HK-2 (cell line): ENCODE results near the gene LLGL2.
"Not testable (repeated sequence)": the region's sequence is repeated elsewhere in the genome, so short reads cannot be mapped to it uniquely, and the experiment has no call there.

Experiments
- DNase-seq: peaks from one replicate; pipeline ENCODE4 v3.0.0-alpha.2; 2018; ENCODE audit not compliant: unreplicated experiment

LLGL2 gene

DNA sequence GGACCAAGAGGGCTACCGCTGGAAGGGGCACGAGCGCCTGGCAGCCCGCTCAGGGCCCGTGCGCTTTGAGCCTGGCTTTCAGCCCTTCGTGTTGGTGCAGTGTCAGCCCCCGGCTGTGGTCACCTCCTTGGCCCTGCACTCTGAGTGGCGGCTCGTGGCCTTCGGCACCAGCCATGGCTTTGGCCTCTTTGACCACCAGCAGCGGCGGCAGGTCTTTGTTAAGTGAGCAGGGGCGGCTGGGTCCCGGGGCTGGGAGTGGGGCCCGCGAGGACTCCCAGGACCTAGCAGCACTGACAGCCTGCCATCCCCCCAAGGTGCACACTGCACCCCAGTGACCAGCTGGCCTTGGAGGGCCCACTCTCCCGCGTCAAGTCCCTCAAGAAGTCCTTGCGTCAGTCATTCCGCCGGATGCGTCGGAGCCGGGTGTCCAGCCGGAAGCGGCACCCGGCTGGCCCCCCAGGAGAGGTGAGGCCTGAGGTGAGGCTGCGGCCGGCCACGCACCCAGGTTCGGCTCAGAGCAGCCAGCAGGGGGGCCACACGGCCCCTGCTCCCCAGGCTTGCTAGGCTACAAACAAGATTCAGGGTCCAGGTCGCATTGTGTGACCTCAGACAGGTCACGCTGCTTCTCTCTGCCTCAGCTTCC, 44.7 kb downstream of the LLGL2 start:
- no peak for DNase-seq

DNA sequence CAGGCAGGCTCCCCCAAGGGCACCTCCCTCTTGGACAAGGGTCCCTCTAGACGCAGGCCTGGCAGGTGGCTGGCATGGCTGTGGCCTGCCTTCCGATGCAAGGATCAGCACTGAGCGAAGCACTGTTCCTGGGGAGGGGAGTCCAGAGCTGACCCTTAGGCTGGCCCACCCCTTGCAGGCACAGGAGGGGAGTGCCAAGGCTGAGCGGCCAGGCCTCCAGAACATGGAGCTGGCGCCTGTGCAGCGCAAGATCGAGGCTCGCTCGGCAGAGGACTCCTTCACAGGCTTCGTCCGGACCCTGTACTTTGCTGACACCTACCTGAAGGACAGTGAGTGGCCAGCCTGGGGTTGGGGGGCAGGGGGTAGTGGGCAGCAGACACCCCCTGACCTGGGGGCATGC, 45.3 kb downstream of the LLGL2 start:
- DNase-seq, result no peak

DNA sequence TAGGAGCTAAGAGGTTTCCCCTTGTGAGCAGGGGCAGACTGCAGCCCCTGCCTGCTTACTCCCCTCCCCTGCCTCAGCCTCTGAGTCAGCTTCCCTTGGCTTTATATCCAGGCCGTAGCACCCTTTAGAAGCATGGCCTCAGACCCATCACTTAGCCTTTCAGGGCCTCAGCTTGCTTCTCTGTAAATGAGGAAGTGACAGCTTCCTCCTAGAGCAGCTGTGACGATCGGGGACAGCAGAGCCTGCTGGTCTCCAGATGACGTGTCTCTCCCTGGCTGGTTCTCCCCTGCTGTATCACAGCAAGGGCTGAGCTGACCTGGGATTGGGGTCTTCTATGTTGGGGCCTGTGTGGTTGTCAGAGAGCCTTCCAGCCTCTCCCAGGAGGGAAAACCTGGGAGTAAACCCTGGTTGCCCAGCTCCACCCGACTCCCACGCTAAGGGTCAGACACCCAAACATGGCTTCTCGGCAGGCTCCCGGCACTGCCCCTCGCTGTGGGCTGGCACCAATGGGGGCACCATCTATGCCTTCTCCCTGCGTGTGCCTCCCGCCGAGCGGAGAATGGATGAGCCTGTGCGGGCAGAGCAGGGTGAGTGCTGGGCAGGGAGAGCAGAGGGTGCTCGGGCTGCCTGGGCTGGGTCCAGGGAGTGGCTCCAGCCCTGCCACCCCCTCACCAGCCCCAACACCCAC, 45.8 kb downstream of the LLGL2 start:
- no peak for DNase-seq

DNA sequence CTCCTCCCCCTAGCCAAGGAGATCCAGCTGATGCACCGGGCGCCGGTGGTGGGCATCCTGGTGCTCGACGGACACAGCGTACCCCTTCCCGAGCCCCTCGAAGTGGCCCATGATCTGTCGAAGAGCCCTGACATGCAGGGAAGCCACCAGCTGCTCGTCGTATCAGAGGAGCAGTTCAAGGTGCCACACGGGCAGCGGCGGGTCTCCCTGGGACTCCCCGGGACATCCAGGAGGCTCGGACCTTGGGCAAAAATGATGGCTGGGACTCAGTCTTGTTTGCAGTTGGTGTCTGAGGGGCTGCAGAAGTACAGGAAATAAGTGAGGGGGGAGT, 46.4 kb downstream of the LLGL2 start:
- DNase-seq, result no peak

DNA sequence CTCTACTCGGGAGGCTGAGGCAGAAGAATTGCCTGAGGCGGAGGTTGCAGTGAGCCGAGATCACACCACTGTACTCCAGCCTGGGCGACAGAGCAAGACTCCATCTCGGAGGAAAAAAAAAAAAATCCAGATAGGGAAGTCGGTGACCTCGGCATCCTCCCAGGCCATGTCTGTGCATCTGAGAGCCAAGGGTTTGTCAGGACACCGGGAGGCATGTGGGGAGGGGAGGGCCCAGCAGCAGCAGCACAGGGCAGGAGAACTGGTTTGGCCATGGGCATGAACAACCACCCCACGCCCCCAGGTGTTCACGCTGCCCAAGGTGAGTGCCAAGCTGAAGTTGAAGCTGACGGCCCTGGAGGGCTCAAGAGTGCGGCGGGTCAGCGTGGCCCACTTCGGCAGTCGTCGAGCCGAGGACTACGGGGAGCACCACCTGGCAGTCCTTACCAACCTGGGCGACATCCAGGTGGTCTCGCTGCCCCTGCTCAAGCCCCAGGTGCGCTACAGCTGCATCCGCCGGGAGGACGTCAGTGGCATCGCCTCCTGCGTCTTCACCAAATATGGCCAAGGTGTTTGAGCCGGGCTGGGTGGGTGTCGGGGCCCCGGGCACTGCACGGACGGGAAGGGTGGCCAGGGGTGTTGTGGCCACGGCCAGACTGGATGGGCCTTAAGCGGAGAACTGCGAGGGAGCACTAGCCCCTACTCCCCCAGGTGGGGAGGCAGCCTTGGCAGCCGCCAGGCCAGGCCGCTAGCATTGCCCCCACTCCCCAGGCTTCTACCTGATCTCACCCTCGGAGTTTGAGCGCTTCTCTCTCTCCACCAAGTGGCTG, 47.4 kb downstream of the LLGL2 start:
- DNase-seq, result no peak

DNA sequence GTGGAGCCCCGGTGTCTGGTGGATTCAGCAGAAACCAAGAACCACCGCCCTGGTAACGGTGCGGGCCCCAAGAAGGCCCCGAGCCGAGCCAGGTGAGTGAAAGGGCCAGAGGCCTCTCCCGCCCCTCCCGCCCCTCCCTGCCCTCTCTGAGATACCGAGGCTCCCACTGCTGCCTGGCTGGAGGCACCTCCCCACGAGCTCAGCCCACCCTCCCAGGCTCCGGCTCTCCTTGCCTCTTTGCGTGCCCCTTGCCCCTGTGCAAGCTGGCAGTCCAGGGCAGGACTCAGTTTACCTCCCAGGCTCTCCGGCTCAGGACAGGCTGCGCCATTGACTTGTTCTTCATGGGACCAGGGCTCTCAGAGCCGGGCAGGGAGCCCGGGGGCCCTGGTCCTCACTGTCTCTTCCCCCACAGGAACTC, 48.1 kb downstream of the LLGL2 start:
- no peak for DNase-seq

DNA sequence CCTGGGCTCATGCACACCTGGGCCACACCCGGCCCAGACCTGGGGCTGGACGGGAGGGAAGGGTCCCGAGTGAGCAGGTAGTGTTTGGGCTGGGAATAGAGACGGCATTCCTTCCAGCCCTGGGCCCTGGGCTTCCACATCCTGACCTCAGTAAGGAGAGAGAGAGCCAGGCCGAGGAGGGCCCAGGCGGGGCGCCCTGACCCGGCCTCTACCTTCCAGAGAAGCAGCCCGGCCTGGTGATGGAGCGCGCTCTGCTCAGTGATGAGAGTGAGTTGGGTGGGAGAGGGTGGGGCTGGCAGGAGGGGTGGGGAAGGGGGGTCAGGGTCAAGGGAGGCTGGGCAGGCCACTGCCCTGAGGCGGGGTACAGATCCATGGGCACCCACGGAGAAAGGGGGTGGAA, 48.5 kb downstream of the LLGL2 start:
- no peak for DNase-seq

DNA sequence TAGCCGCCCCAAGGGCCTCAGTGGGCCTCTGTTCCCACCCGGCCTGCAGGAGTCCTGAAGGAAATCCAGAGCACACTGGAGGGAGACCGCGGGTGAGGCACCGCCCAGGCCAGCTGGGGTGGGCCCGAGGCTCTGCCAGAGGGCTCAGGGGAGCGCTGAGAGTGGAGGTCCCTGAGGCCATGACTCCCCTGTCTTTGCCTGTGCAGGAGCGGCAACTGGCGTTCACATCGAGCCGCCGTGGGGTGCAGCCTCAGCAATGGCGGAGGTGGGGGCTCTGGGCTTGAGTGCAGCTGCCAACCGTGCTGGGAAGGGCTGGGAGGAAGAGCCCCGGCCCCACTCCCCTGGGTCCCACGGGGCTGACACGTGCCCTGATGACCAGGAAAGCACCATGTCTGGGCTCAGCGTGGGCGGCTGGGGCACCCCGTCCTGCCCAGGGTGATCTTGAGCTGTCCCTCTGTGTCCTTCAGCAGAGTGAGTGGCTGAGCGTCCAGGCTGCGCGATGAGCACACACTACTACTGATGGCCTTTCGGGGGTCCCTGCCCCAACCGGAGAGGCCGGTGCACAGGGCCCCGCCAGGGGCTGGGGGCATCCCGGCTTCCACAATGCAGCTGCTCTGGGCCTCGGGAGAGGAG, 49.0 kb downstream of the LLGL2 start:
- no peak for DNase-seq

DNA sequence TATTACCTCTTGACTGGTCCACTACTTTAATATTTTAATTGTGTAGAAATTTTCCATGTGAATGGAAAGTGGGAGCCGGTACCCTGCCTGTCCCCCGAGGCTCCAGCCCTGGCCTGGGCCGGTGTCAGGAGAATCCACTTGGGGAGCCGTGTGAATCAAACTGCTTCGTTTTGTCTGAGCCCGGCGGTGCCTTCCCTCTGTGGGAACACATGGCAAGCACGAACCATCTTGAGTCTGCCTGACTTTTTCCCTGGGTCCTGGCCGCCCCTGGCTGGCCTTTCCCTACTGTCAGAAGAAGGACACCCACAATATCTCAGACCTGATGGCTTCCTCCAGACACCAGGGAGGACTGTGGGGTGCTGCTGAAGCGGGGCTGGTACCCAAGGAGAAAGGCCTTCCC, 49.7 kb downstream of the LLGL2 start:
- no peak for DNase-seq

DNA sequence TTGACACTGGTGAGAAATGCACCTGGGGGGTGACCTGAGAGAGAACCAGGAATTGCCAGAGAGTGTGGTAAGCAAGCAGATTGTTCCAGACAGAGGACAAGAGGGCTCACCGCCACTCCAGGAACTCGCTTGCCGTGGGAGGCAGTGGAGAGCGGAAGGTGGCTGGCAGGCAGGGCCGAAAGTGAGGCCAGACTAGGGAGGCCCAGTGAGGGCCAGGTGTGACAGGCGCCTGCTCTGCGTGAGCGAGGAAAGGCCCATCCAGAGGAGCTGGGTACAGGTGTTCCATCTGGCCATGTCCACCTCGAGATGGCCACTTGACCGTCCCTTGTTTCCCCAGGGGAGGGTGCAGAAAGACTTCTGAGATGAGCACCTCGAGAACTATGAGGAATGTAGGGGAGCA, 50.2 kb downstream of the LLGL2 start:
- DNase-seq, result no peak

DNA sequence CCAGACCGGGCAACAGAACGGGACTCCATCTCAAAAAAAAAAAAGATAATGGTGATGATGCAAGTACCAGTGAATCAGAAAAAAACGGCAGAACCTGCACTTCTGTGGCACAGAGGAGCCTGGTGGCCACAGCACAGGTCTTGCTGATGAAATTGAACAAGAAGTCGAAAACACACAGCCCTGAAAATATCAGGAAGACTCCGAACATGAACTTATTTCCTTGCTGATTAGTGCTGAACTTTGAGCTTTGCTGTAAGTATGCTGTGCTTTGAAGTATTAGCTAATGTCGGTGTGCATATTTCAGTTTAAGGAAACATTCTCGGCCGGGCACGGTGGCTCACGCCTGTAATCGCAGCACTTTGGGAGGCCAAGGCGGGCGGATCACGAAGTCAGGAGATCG, 51.2 kb downstream of the LLGL2 start:
- no peak for DNase-seq

DNA sequence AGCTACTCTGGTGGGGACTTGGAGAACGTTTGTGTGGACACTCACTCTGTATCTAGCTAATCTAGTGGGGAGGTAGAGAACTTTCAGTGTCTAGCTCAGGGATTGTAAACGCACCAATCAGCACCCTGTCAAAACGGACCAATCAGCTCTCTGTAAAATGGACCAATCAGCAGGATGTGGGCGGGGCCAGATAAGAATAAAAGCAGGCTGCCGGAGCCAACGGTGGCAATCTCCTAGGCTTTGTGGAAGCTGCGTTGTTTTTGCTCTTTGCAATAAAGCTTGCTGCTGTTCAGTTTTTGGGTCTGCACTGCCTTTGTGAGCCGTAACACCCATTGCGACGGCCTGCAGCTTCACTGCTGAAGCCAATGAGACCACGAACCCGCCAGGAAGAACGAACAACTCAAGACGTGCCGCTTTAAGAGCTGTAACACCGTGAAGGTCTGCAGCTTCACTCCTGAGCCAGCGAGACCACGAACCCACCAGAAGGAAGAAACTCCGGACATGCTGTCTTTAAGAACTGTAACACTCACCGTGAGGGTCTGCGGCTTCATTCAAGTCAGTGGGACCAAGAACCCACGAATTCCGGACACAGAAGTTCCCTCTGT, 55.7 kb downstream of the LLGL2 start:
- DNase-seq, result not testable (repeated sequence)

DNA sequence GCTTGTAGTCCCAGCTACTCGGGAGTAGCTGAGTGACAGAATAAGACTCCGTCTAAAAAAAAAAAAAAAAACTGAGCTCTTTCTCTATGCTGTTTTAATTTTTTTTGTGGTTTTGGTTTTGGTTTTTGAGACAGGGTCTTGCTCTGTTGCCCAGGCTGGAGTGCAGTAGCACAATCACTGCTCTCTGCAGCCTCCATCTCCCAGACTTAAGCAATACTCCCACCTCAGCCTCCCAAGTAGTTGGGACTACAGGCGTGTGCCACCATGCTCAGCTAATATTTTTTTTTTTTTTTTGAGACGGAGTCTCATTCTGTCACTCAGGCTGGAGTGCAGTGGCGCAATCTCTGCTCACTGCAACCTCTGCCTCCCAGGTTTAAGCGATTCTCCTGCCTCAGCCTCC, 57.7 kb downstream of the LLGL2 start:
- not testable (repeated sequence) for DNase-seq

DNA sequence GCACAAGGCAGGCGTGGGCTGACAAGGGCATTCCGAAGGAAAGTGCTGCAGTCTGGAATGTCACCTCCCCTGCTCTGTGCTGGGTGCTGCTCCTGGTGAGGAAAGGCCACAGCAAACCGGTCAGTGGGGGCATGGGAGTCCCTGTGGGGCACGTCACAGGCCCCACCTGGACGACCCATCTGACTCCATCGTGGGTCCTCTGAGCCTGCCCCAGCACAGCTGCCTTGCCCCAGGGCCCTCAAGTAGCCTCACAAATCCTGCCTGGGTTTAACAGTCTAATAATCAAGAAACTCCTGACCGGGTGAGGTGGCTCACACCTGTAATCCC, 59.3 kb downstream of the LLGL2 start:
- DNase-seq, result no peak

DNA sequence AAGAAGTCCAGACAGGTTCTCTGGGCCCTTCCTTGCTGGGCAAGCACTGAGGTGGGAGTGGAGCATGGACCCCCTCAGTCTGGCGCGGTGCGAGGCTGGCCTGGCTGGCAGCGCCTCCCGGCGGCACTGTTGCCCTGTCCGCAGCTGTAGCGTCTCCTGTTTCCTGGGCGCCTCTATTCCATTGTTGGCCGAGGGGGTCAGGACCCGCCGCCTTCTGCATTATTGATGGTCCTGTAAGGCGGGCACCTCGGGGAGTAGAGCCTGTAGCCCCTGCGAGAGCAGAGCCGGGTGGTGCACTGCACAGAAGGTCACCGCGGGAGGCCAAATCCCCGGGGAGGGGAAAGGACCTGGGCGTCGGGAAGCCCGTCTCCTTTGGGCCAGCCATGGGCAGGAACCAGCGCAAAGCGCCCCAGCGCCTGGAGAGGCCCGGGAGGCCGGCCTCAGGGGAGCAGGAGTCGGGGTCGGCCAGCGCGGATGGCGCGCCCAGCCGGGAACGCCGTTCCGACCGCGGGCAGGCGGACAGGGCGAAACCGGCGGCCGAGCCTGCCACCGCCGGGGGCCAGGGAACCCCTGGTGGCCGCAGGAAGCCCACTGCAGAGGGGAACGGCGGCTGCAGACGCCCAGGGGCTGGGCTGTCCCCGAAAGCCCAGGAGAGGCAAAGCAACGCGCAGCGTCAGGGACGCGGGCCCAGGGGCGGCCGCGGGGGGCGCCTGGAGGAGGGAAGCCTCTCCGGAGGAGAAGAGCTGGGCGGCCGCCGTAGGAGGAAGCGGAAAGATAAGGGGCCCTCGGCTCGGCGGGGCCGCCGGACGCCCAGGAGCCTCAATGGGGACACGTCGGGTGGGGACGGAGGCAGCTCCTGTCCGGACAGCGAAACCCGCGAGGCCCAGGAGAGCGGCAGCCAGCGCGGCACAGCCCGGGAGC, 62.4 kb downstream of the LLGL2 start, which contains the start of gene MYO15B:
TSS of gene MYO15B (plus strand) at position 126 of the 921 bp plus-strand sequence. CDS start at position 384, 258 bp downstream.
- DNase-seq, result no peak

DNA sequence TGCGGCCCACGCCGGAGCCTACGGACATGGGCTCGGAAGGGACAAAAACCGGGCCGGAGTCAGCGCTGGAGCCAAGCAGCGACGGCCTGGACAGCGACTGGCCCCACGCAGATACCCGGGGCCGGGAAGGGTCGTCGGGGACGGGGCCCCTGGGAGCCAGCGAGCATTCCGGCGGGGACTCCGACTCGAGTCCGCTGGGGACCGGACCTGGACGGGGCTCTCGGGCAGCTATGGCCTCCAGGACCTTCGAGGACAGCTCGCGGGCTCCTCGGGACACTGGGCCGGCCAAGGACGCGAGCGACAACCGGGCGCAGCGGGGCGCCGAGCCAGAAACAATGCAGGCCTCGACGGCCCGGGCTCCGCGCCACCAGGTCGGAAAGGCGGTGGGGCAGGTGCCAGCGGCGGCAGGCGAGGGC, 63.1 kb downstream of the LLGL2 start:
- no peak for DNase-seq

DNA sequence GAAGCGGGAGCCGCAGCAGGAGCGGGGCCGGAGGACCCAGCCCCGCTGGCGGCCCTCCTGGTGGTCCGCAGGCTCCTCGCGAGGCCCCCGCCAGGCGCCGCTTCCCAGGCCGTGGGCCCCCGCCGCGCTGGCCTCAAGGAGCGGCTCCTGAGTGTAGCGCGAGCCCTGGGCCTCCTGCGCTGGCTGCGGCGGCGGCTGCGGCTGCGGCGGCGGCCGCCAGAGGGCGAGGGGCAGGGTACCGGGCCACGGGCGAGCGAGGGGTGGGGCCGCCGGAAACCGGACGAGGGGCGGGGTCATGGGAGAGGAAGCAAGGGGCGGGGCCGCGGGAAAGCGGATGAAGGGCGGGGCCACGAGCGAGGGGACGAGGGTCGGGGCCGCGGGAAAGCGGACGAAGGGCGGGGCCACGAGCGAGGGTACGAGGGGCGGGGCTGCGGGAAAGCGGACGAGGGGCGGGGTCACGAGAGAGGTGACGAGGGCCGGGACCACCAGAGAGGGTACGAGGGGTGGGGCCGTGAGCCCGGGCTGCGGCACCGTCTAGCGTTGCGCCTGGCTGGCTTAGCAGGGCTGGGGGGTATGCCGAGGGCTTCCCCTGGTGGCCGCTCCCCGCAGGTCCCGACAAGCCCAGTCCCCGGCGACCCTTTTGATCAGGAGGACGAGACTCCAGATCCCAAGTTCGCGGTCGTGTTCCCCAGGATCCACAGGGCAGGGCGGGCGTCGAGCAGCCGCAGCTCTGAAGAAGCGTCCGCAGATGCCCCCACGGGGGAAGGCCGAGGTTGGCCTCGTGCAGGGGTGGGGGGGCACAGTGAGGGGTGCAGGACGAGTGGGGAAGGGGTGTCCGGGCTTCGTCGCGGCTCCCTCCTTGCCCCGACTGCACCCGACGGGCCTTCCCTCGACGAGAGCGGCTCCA, 63.8 kb downstream of the LLGL2 start:
- DNase-seq, result peak; percentile 92

DNA sequence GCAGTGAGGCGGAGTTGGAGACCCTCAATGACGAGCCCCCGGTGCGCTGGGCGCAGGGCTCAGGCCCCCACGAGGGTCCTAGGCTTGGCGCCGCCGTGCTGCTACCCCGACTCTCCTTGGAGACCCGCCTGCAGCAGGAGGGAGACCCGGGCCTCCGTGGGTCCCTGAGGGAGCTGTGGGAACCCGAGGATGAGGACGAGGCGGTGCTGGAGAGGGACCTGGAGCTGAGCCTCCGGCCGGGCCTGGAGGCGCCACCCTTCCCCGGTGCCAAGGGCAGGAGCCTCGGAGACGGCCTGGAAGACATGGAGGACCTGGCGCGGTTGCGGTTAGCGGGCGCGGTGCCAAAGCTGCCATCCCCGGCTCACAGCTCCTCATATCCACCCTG, 64.4 kb downstream of the LLGL2 start:
- no peak for DNase-seq

DNA sequence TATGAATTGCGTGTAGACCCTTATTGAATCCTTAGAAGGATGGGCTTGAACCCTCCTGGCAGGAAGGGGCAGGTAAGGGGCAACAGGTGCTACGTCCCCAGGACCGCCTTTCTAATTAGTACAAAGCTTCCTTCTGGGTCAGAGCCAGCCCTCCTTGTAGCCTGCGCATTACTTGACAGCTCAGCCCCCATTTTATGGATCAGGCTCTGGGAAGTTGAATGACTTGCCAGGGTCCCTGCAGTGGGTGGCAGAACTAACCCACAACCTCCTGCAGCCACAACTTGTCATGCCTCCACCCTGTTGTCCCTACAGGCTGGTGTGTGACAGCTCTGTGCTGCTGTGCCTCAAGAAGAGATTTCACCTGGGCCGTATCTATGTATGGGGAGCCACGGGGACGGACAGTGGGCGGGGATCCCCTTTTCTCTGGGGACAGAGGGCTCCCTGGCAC, 64.8 kb downstream of the LLGL2 start:
- no peak for DNase-seq
